AG09319 (cell line): ENCODE results near the gene IGF1R.

Experiments
- DNase-seq: peaks from one replicate; pipeline ENCODE4 v3.0.0-alpha.2; 2010; ENCODE audit warnings: low read depth; ENCODE audit errors: extremely low read depth
- CTCF ChIP-seq: IDR thresholded peaks from 2 replicates; pipeline ENCODE4 v1.5.1; 2011; ENCODE audit warnings: low read depth, mild to moderate bottlenecking, inconsistent platforms, low read length, moderate library complexity

IGF1R gene

GRCh38 chr15:98903377-98904018 is 255.2 kb downstream of the IGF1R start:
- DNase-seq = no peak
- TF ChIP-seq CTCF = no peak

GRCh38 chr15:98904544-98904943 is 256.2 kb downstream of the IGF1R start:
- peak; percentile 83 for TF ChIP-seq CTCF

GRCh38 chr15:98905963-98906711 is 257.8 kb downstream of the IGF1R start:
- no peak for DNase-seq
- no peak for TF ChIP-seq CTCF

More at GRCh38 chr15:98904544-98904943, 256.2 kb downstream of the IGF1R start:
- no peak for DNase-seq

- TF ChIP-seq CTCF = no peak
- no peak for DNase-seq
Measured at GRCh38 chr15:98906712-98907083, 258.4 kb downstream of the IGF1R start.

GRCh38 chr15:98907927-98908471 is 259.7 kb downstream of the IGF1R start:
- TF ChIP-seq CTCF = no peak
- DNase-seq = no peak

- TF ChIP-seq CTCF = no peak
- DNase-seq = no peak
Measured at GRCh38 chr15:98909968-98910885, 261.9 kb downstream of the IGF1R start.
